OCI-LY3 (cell line): Measurements from ENCODE around the gene ZNF556.

ENCODE experiments used
- CTCF ChIP-seq: fragments of 200-600, 300-600 bp; sonication (generic); IDR thresholded peaks from 2 replicates; pipeline ENCODE4 v1.5.1; 2014; ENCODE audit warnings: antibody characterized with exemption, low read length, low read depth
- EZH2phosphoT487 ChIP-seq: fragments of 200-600 bp; shearing (Covaris generic); IDR thresholded peaks from 2 replicates; pipeline ENCODE4 v1.6.1; 2018; ENCODE audit warnings: antibody characterized with exemption, mixed run types, low read depth

GRCh38 chr19:2822846-2823245 lies 44.3 kb upstream of the ZNF556 start:
- no peak for TF ChIP-seq CTCF
- no peak for TF ChIP-seq EZH2phosphoT487
